PC-9 (cell line): ENCODE results near the gene GPRIN3. TPM values are rescaled to one million over a fixed set of nuclear protein-coding genes. Genes with fewer than 3 reads are reported as not detected.

ENCODE experiments used
- BruUV-seq: library from RNA; stranded (reverse); fragments of 400-500 nt; replicated peaks from 2 replicates; lab custom pipeline; 2021; lab: Mats Ljungman, UMichigan
- CTCF ChIA-PET: fragments of 300-600 bp; sonication (Branson Sonifier 250); formaldehyde crosslinking; loops from one replicate; lab custom pipeline; 2022; ENCODE audit warnings: antibody characterized with exemption; lab: Charles Lee
- POLR2A ChIA-PET: fragments of 300-600 bp; sonication (Branson Sonifier 250); formaldehyde crosslinking; loops from one replicate; lab custom pipeline; 2022; ENCODE audit warnings: antibody characterized with exemption; ENCODE audit not compliant: unreplicated experiment; lab: Charles Lee
- DNase-seq, 2 experiments: peaks; one replicate each; pipeline versions ENCODE4 v3.0.0 to v3.0.0-alpha.2; 2015 to 2022; ENCODE audit warnings: mixed read lengths in 1 of 2
- H2AFZ ChIP-seq: fragments of 200-600 bp; sonication (generic); 2 replicates; pipeline ENCODE4 v1.8.1; 2017; ENCODE audit warnings: antibody characterized with exemption
- H3F3A ChIP-seq: fragments of 200-600 bp; sonication (generic); 2 replicates; pipeline ENCODE4 v1.8.1; 2017; ENCODE audit warnings: antibody characterized with exemption, mild to moderate bottlenecking, low read depth; ENCODE audit not compliant: insufficient read depth
- H3K27ac ChIP-seq: fragments of 200-600 bp; sonication (generic); 2 replicates; pipeline ENCODE4 v1.6.1; 2016; ENCODE audit warnings: mixed run types
- H3K27me3 ChIP-seq: fragments of 200-600 bp; sonication (generic); 2 replicates; pipeline ENCODE4 v1.6.1; 2016; ENCODE audit warnings: low read depth, mixed run types; ENCODE audit not compliant: insufficient read depth
- H3K36me3 ChIP-seq: fragments of 200-600 bp; sonication (generic); 2 replicates; pipeline ENCODE4 v1.6.1; 2016; ENCODE audit warnings: low read depth, mixed run types
- H3K4me1 ChIP-seq: fragments of 200-600 bp; sonication (generic); replicated peaks from 2 replicates; pipeline ENCODE4 v1.6.1; 2016; ENCODE audit warnings: mixed run types; ENCODE audit not compliant: insufficient read depth
- H3K4me2 ChIP-seq: fragments of 200-600 bp; sonication (generic); 2 replicates; pipeline ENCODE4 v1.6.1; 2017; ENCODE audit warnings: mixed run types
- H3K4me3 ChIP-seq: fragments of 200-600 bp; sonication (generic); 2 replicates; pipeline ENCODE4 v1.6.1; 2016; ENCODE audit warnings: mixed run types
- H3K79me2 ChIP-seq: fragments of 200-600 bp; sonication (generic); 2 replicates; pipeline ENCODE4 v1.6.1; 2017; ENCODE audit warnings: low read depth, mixed run types
- H3K9me2 ChIP-seq: fragments of 200-600 bp; sonication (generic); 2 replicates; pipeline ENCODE4 v1.8.1; 2017; ENCODE audit warnings: mild to moderate bottlenecking; ENCODE audit not compliant: insufficient read depth
- H3K9me3 ChIP-seq: fragments of 200-600 bp; sonication (generic); 2 replicates; pipeline ENCODE4 v1.8.1; 2016; ENCODE audit warnings: low read depth; ENCODE audit not compliant: insufficient read depth
- H4K20me1 ChIP-seq: fragments of 200-600 bp; sonication (generic); 2 replicates; pipeline ENCODE4 v1.8.1; 2017; ENCODE audit not compliant: insufficient read depth
- CTCF ChIP-seq: fragments of 200-600 bp; sonication (generic); conservative IDR thresholded peaks from 2 replicates; pipeline ENCODE4 v1.6.1; 2017; ENCODE audit warnings: mixed run types, antibody characterized with exemption, mild to moderate bottlenecking, moderate library complexity
- EZH2 ChIP-seq: fragments of 200-600 bp; sonication (generic); IDR thresholded peaks from 2 replicates; pipeline ENCODE4 v1.8.0; 2017; ENCODE audit warnings: antibody characterized with exemption, low read depth
- intact Hi-C: fragments of 100-400 bp; cut with micrococcal nuclease; formaldehyde crosslinking; loops from one replicate; pipeline ENCODE4 v1.10.0; 2022; ENCODE audit not compliant: unreplicated experiment
- total RNA-seq: library from RNA; stranded (reverse); gene quantifications from 2 replicates; pipeline ENCODE4 v1.2.3, GENCODE V29; 2021

Gene GPRIN3
- total RNA-seq, 1 experiment from 2014 or later = 0.02 TPM

GRCh38 chr4:89353514-89353913 lies 45.9 kb upstream of the GPRIN3 start:
- no TSS peak for BruUV-seq
- TF ChIP-seq EZH2 = no peak
- no peak for TF ChIP-seq CTCF

DNA sequence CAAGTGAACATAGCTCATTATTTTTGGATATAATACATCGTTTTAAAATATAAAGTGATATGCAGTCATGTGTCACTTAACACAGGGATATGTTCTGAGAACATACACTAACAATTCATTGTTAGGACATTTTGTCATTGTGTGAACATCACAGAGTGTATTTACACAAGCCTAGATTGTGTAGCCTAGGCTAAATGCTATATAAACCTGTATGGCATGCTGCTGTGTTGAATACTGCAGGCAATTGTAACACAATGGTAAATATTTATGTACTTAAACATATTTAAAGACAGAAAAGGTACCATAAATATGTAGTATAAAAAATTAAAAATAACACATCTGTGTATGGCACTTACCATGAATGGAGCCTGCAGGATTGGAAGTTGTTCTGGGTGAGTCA lies 44.9 kb upstream of the GPRIN3 start:
- Histone ChIP-seq H3K27me3 (no peaks in the 10 kb centered on the region), H3K4me1 (no peaks in the 10 kb centered on the region), H2AFZ (no peak overlapping the region), H3K4me2 (no peak overlapping the region), H3K79me2 (no peaks in the 10 kb centered on the region), H3K9me3 (no peaks in the 10 kb centered on the region), H3K9me2 (no peaks in the 10 kb centered on the region), H3F3A (no peaks in the 10 kb centered on the region), H4K20me1 (no peaks in the 10 kb centered on the region), H3K36me3 (no peaks in the 10 kb centered on the region), H3K4me3 (no peak overlapping the region), H3K27ac (no peak overlapping the region)
- no peak for DNase-seq
- BruUV-seq = no TSS peak
- CTCF ChIA-PET = no interaction called here
- intact Hi-C loops = no loop called here
- POLR2A ChIA-PET = interaction anchor here (0.7 kb wide), 1 partner anchor 74 kb away, joined by 4 read pairs; no protein-coding TSS in a partner anchor
- no peak for TF ChIP-seq EZH2
- no peak for TF ChIP-seq CTCF

More at GRCh38 chr4:89353514-89353913, 45.9 kb upstream of the GPRIN3 start:
- intact Hi-C loops = no loop called here
- no peaks in the 10 kb centered on the region for H4K20me1 ChIP-seq
- H2AFZ ChIP-seq = no peak overlapping the region
- no peaks in the 10 kb centered on the region for H3K4me1 ChIP-seq
- no peak for DNase-seq
- H3K4me3 ChIP-seq = no peak overlapping the region
- H3K27ac ChIP-seq = no peak overlapping the region
- POLR2A ChIA-PET = no interaction called here
- no peaks in the 10 kb centered on the region for H3K9me3 ChIP-seq
- H3K36me3 ChIP-seq = no peaks in the 10 kb centered on the region
- no peaks in the 10 kb centered on the region for H3K27me3 ChIP-seq
- H3F3A ChIP-seq = no peaks in the 10 kb centered on the region
- H3K9me2 ChIP-seq = no peaks in the 10 kb centered on the region
- CTCF ChIA-PET = no interaction called here
- no peak overlapping the region for H3K4me2 ChIP-seq
- H3K79me2 ChIP-seq = no peaks in the 10 kb centered on the region

GRCh38 chr4:89351201-89351600 lies 43.6 kb upstream of the GPRIN3 start:
- Histone ChIP-seq H3K9me3 (no peaks in the 10 kb centered on the region), H3F3A (no peaks in the 10 kb centered on the region), H3K27me3 (no peaks in the 10 kb centered on the region), H3K4me1 (no peaks in the 10 kb centered on the region), H3K4me2 (no peak overlapping the region), H2AFZ (no peak overlapping the region), H4K20me1 (no peaks in the 10 kb centered on the region), H3K36me3 (no peaks in the 10 kb centered on the region), H3K4me3 (no peak overlapping the region), H3K79me2 (no peaks in the 10 kb centered on the region), H3K9me2 (no peaks in the 10 kb centered on the region), H3K27ac (no peak overlapping the region)
- BruUV-seq = no TSS peak
- no peak for DNase-seq
- TF ChIP-seq CTCF (no peak), EZH2 (no peak)
- CTCF ChIA-PET = no interaction called here
- intact Hi-C loops = no loop called here
- POLR2A ChIA-PET = no interaction called here
